Ecto neural progenitor cell (in vitro differentiated cells): ENCODE results near the gene ASS1.

Experiments used
- DNase-seq: peaks from one replicate; pipeline ENCODE4 v3.0.0-alpha.2; 2018; ENCODE audit warnings: low spot score

ASS1 gene

DNA sequence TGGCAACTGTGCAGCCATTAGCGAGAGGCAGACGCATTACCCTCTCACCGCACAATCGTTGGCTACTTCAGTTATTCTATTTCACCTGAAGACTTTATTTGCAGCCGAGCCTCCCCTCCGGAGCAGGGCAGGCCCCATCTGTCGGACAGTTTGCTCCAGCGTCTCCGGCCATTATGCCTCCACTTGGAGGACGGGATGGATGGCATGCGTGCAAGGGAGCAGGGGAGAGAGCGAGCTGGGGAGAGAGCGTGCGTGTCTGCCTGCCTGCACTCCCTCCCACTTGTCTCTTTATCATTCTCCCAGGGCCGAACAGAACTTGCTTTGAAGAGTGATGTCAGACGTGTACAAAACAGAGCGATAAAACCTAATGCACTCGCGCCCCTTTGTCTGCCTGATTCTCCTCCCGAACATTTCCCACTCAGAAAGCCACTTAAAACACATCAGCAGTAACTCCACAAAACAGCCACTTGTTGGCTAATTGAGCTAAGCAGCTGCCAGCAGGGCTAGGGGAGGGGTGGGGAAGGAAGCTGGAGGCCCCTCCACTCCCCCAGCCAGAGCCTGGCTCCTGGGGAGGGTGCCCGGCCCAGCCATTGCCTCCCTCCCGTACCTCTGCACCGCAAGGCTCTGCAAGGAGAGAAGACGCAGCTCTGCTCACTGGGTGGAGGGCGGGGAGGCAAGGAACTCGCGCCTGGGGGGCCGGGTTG, 91.2 kb downstream of the ASS1 start:
- no peak for DNase-seq

DNA sequence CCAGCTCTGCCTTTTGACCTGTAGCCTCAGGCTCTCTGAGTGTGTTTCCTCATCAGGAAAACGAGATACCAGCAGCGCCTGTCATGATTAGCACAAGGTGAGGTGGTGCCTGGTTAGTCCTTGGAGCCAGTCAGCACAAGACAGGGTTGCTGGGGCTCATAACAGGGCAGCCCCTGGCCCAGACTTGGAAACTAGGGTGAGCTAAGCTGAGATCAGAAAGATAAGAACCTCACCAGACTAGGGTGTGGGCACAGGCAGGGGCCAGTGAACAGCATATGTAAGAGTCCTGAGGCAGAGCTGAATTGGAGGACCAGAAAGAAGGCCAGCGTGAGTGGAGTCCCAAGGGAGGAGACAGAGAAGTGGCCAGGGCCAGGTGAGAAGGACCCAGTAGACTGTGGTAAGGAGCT, 91.9 kb downstream of the ASS1 start:
- DNase-seq = no peak

DNA sequence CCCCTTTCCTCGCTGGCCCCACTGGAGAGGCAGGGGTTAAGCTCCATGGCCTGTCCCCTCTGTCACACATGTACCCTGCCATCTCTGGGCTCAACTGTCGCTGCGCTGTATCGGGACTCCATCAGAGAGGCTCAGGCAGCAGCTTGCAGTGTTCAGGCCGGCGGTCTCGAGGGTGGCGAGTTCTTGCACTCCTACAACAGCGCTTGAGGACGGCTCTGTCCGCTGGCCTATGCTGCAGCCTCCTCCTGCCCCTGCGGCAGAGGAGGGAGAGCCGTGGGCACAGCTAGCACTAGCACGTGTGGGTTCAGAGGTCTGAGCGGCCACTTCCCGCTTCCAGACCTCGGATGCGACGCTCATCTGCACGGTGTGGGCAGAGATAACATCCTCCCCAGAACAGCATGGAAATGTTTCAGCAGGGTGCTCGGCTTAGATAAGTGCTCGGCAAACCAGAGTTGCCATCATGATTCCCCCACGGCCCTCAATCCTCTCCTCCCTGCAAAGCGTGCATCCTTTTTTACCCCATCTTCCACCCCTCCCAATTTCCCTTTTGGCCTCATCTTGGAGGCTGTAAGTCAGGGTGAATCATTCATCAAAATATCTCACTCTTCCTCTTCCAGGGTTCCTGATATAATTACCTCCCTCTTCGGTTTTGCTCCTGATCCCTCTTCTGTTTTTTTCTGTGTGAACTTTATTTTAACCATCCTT, 92.7 kb downstream of the ASS1 start:
- DNase-seq = no peak

- DNase-seq = no peak
Measured at GRCh38 chr9:130539420-130540223, 94.9 kb downstream of the ASS1 start.

GRCh38 chr9:130541533-130541932, 96.8 kb downstream of the ASS1 start:
- no peak for DNase-seq

DNA sequence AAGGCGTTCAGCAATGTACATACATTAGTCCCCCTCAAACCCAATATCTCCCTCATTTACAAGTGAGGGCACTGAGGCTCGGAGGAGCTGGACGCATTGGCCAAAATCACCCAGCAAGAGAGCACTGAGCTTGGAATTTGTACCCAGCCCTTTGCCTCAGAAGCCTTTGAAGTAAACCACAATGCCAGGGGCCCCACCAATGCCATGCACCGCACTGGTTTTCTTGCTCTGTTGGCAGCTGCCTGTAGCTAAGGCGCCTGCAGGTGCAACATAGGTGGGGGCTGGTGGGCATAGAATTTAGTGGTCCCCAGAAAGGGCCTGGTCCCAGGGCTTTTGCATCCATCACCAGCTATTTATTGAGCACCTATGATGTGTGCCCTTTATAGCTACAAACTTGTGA, 97.3 kb downstream of the ASS1 start:
- DNase-seq = no peak

- no peak for DNase-seq
Measured at GRCh38 chr9:130542457-130543228, 97.9 kb downstream of the ASS1 start.

GRCh38 chr9:130543368-130543767, 98.6 kb downstream of the ASS1 start:
- no peak for DNase-seq

DNA sequence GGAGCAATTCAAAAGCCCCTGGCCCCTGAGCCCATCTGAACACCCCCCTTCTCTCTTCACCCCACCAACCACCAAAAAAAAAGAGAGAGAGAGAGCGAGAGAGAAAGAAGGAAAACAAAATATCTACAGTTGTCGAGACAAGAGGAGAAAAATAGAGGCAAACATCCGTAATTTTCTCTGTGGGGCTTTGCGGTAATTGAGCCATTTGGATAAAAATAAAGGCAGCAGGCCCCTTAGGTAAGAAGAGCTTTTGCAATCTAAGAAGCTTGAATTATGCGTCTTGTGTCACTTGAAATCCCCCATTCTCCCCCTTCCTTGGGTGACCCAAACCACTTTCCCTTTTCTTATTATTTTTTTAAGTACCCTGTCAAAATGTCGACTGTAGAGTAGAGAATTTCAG, 99.1 kb downstream of the ASS1 start:
- DNase-seq = no peak

- DNase-seq = no peak
Measured at GRCh38 chr9:130544364-130544763, 99.6 kb downstream of the ASS1 start.

- no peak for DNase-seq
Measured at GRCh38 chr9:130548103-130548502, 103.3 kb downstream of the ASS1 start.

DNA sequence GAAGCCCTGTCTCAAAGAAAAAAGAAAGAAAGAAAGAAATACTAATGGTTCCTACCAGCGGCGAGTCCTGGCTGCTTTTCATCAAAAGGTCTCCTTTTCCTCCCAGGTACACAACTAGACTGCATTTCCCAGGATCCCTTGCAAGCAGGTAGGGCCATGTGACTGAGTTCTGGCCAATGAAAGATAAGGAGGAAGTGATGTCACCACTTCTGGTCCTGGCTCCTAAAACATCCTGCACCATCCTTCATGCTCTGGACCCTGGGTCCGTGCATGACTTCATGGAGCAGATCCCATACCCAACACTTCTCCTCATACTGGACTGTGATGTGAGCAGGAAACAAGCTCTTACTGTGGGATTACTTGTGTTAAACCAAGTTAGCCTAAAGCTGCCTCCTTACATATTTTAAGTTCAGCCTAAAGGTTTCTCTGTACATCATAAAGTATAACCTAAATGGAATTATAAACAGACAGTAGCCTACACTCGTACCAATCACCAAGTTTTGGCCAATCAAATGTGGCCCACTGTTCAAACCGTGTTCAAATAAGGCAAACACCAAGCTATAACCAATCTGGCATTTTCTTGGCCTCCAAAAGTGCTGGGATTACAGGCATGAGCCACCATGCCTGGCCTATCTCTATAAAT, 104.5 kb downstream of the ASS1 start:
- no peak for DNase-seq
